ENCODE measurements around the gene MEI1.

MEI1 gene

DNA sequence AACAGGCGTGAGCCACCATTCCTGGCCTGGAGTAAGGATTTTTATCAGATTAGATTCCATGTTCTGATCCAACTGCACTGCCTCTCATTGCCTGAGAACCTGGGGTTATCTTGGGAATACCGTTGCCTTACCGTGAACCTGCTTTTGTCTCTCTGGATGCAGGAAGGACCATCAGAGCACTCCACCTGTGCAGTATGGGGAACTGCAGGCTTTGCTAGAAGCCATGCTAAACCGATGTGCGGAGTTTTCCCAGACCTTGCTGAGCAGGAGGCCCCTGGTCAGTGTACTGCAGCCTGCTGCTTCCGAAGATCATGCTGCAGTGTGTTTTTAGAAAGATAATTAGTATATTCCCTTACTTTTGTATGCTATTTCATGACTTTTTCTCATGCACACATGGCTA is 43.6 kb downstream of the MEI1 start:
- no peak for DNase-seq (ENCODE audit: low read depth in 2 of 2)

- DNase-seq (ENCODE audit: low read depth in 2 of 2) = no peak
Measured at GRCh38 chr22:41745968-41746367, 46.7 kb downstream of the MEI1 start.

DNA sequence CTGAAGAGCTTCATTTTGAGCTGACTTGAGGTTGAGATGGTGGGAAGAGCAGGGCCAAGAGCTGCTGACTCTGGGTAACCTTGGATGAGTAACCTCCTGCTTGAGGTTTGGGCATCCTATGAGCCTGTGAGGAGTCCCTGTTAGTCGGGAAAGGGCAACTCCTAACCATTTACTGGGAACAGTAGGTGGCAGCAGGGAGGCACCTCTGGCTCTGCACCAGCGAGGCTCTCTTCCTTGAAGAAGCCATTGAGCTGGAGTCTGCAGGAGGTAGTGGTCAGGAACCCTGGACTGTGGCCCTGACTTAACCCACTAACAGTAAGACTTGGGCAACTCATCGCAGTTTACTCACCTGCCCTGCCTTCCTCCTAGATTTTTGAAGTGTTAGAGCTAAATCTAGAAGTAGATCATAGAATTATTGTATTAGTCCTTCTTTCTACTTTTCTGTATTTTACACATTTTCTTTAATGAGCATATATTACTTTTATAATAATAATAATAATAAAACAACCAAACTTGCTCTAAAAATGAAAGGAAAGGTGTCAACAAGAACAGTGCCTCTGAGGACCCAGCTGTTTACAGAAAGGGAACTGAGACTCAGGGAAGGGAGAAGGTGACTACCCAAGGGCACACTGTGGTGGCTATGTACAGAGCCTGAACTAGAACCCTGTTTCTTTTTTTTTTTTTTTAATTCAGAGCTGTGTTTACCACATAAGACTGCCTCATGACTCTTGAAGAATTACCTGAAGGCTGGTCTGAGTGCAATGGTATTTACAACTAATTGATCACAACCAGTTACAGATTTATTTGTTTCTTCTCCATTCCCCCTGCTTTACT is 47.5 kb downstream of the MEI1 start:
- DNase-seq (ENCODE audit: low read depth in 2 of 2) = peak; percentile 7 to 19

DNA sequence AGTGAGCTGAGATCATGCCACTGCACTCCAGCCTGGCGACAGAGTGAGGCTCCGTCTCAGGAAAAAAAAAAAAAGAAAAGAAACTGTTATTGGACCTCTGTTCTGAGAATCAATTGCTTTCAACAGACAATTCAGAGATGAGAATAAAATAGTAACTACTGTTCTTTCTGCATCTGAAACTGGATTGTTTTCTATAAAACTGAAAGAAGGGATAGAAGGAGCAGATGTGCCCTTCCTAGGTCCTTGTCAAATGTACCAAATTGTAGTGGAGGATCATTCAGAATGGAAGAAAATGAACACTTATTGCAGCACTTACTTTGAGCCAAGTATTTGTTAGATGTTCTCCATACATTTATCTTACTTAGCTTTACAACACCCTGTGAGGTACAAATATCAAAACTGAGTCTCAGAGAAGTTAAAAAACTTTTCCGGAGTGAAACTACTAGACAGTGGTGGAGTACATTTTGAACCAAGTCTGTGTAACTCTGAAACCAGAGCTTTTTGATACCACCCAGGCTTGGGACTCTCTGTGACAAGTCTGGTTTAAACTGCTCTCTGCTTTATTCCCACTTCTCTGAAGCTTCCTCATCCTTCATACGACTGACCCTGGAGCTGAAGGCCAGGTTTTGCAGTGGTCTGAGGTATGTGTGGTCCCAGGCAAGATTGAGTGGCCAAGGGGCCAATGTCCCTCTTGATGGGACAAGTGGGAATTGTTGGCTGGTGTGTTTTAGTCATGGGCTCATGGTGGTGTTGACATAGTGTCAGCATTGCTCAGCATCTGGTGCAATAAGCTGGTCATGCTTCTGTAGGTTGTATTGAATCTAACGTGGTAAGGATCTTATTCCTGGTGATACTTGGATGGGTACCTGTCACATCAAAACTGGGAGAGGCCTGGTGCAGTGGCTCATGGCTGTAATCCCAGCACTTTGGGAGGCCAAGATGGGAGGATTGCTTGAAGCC is 53.0 kb downstream of the MEI1 start:
- no peak for DNase-seq (ENCODE audit: low read depth in 2 of 2)

DNA sequence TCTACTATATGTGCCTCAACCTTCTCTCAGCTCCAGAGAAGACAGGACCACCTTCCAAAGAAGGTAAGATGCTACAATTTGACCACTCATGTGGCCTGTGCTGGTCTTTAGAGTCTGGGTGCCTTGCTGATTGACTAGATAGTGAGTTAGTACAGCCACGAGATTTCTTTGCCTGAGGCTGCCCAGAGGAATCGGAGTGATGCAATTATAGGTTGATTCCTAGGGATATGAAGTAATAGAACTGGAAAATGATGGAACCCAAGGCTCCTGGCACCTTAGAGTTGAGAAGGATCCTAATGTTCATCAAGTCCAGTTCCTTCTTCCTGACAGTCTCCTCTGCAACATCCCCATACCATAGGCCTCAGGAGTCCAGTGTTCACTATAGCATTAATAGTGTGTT is 54.7 kb downstream of the MEI1 start:
- no peak for DNase-seq (ENCODE audit: low read depth in 2 of 2)

DNA sequence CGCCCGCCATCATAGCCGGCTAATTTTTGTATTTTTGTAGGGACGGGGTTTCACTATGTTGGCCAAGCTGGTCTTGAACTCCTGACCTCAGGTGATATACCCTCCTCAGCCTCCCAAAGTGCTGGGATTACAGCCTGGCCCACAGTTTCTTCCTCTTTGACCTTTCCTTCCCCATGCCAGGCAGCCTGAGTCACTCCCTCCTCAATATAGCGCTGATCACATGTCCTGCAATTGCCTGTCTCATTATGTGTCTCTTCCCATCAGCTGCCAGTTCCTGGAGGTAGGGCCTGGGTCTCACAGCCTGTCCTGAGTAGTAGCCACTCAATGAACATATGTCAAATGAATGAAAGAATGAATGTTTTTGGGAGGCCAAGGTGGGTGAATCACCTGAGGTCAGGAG is 58.2 kb downstream of the MEI1 start:
- no peak for DNase-seq (ENCODE audit: low read depth in 2 of 2)

- no peak for DNase-seq (ENCODE audit: low read depth in 2 of 2)
Measured at GRCh38 chr22:41758231-41758630, 58.9 kb downstream of the MEI1 start.

- no peak for DNase-seq (ENCODE audit: low read depth in 2 of 2)
Measured at GRCh38 chr22:41762980-41763779, 63.9 kb downstream of the MEI1 start.

GRCh38 chr22:41766476-41766875 is 67.2 kb downstream of the MEI1 start:
- no peak for DNase-seq (ENCODE audit: low read depth in 2 of 2)

GRCh38 chr22:41768430-41768829 is 69.1 kb downstream of the MEI1 start:
- no peak for DNase-seq (ENCODE audit: low read depth in 2 of 2)

DNA sequence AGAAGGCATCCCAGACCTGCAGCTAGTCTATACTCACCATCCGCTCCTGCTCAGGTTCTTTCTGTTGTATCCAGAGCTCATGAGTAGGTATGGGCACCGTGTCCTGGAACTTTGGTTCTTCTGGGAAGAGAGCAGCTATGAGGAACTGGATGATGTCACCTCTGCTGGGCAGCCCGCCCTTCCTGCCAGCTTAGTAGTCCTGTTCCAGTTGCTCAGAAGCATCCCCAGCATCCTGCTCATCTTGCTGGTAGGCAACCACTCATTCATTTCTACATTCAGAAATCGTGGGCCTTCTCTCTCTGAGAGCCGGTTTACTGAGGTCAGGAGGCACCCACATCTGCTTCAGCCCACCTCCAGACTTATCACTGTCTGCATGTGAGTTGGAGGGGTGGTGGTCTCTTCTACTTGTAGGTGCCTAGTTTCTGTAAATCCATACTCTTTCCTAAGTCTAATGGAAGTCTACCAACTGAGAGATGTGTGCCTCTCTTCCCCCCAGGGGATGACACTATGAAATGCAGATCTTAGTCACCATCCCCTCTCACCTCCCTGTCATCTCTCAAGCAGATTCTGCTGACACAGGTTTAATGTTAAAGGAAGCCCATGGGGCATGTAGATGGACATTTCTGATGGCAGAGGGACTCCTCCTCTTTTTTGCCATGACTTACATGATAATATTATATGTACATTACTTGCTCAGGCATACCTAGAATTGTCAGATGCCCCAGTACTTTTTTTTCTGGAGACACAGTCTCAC is 71.6 kb downstream of the MEI1 start:
- DNase-seq (ENCODE audit: low read depth in 2 of 2) = no peak

DNA sequence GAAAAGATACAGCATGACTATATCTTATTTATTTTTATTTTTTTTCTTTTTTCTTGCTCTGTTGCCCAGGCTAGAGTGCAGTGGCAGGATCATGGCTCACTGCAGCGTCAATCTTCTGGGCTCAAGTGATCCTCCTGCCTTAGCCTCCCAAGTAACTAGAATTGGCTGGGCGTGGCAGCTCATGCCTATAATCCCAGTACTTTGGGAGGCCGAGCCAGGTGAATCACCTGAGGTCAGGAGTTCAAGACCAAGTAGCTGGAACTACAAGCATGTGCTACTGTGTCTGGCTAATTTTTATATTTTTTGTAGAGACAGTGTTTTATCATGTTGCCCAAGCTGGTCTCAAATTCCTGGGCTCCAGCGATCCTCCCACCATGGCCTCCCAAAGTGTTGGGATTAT is 72.9 kb downstream of the MEI1 start:
- DNase-seq (ENCODE audit: low read depth in 2 of 2) = no peak

DNA sequence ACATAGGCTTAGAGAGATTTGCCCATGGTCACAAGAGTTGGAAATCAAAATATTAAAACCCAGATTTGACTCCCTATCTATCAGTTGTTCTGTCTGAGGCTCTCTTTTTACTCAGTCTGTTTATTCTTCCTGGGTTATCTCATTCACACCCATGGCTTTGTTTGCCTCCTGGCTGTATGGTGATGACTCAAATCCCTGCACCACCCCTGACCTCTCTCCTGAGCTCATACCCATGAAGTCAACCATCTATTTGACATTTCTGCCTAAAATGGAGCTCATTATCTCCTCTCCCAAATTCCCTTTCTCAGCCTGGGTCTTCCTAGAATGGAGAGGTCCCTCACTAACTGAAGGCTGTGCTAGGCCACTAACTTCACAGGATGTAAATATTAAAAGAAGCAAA is 73.3 kb downstream of the MEI1 start:
- no peak for DNase-seq (ENCODE audit: low read depth in 2 of 2)

DNA sequence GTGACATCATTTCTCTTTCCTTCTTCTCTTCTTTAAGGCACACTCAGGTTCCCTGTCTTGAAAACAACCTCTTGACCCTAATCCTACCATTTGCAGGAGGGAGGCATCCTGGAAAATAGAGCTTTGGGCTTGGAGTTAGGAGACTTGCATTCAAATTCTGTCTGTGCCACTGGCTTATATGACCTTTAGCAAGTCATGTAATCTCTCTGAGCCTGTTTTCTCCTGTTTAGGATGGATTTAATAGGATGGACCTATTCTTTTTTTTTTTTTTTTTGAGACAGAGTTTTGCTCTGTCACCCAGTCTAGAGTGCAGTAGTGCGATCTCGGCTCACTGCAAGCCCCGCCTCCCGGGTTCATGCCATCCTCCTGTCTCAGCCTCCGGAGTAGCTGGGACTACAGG is 76.0 kb downstream of the MEI1 start:
- no peak for DNase-seq (ENCODE audit: low read depth in 2 of 2)

DNA sequence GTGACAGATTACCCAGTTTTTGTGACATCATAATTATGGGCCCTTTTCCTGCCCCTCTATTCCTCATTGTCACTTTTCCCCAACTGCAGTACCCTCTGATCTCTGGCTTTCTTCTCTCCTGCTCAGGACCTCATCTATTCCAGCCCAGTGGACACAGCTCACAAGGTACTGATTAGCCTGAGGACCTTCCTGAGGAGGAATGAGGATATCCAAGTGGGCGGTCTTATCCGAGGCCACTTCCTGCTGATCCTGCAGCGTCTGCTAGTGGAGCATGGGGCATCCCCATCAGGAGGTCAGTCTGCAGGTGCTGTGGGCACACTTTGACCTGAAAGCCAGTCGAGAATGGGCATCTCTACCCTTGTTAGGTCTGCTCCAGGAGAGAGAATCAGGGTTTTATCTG is 76.7 kb downstream of the MEI1 start:
- DNase-seq (ENCODE audit: low read depth in 2 of 2) = no peak

DNA sequence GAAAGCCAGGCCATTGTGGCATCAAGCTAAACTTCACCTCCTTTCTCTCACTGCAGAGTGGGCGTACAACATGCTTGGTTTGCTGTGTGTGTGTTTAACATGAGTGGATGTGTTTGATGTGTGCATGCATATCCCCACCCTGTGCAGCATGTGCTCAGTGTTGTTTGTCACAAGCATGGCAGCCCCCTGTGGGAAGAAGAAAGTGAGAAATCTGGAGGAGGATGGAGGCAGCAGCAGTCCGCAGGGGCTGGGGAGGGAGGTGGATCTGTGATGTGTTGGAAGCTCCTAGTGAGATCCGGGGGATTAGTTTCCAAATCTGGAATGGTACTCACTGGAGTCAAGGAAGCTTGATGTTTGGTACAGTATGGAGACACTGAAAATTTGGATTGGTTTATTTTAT is 77.1 kb downstream of the MEI1 start:
- DNase-seq (ENCODE audit: low read depth in 2 of 2) = no peak

GRCh38 chr22:41777749-41778425 is 78.6 kb downstream of the MEI1 start:
- DNase-seq (ENCODE audit: low read depth in 2 of 2) = no peak

DNA sequence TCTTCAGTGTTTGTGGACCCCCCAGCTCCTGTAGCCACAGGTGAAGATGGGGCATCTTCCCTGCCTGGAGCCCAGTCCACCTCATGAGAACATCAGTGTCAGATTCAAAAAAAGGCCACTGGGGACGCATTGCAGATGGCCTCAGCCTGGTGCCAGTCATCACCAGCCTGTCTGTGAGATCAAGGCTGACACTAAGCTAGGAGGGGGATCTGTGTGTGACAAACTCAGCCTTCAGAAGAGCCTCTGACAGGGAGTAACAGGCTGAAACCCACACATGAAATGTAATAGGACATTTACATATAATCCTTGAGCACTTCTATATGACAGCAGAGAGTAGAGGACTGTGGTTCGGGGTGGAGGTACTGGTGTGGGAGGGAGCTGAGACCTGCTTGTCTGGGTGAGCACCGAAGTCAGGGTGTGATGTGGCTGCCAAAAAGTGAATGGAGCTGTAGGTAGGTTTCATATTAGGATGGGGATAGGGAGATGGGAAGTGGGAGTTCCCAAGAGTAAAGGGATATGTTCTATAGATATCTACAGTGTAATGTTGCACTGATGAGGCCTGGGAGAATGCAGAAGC is 80.7 kb downstream of the MEI1 start:
- DNase-seq (ENCODE audit: low read depth in 2 of 2) = no peak

DNA sequence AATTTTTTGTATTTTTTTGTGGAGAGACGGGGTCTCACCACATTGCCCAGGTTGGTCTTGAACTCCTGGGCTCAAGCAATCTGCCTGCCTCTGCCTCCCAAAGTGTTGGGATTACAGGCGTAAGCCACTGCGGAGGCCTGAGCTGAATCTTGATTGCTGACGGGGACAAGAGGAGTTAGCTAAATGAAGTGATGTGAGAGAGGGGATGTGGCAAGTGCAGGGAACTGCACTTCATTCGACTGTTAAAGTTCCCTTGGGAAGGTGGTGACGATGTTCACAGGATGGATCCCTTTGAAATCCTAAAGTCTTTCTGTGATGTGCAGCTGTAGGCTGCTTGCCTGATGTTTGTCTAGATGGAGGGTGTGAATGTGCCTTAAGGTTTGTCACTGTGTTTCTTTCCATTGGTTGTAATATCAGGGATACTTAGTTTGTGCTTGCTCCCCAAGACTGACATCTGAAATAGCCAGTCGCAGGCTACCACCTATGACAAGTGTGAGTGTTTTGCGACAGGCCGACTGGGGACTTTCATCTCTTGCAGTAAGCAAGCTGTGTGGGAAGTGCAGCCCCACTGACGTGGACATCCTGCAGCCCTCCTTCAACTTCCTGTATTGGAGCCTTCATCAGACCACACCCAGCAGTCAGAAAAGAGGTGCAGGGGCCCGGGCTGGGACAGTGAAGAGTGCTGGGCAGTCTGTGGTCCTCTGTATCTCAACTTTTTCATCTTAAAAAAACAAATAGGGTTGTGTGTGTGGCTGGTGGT is 81.6 kb downstream of the MEI1 start:
- DNase-seq (ENCODE audit: low read depth in 2 of 2) = peak; percentile 1 to 8

- DNase-seq (ENCODE audit: low read depth in 2 of 2) = no peak
Measured at GRCh38 chr22:41781507-41781906, 82.2 kb downstream of the MEI1 start.

All from fibroblast of skin of left biceps (primary cell).